ENCODE data around the gene MDFI. TPM values are rescaled to one million over a fixed set of nuclear protein-coding genes. Genes with fewer than 3 reads are reported as not detected.

MDFI gene
- polyA plus RNA-seq, 1 of the 3 experiments (the other 2 are of a cell fraction): 7.0 TPM

- H4K20me1 ChIP-seq (ENCODE audit: insufficient read depth): no peaks in the 10 kb centered on the region
- H3K27ac ChIP-seq (ENCODE audit: low read depth in 2 of 2, low read length in 1 of 2): no peak overlapping the region
- no peaks in the 10 kb centered on the region for H3K79me2 ChIP-seq (ENCODE audit: insufficient read depth)
- H2AFZ ChIP-seq (ENCODE audit: low read depth): no peak overlapping the region
- ChIA-PET CTCF (no interaction called here), POLR2A (no interaction called here)
- peaks cover 0 to 3% of the 10 kb centered on the region in 2 experiments; a peak in 2 of 4 replicates for H3K4me1 ChIP-seq (ENCODE audit: control insufficient read depth in 1 of 2, insufficient read depth in 2 of 2, low read depth in 1 of 2, low read length in 1 of 2)
- no peak overlapping the region for H3K9ac ChIP-seq
- no peaks in the 10 kb centered on the region for H3K36me3 ChIP-seq (replicated peaks in 1 of 2; ENCODE audit: control insufficient read depth in 1 of 2, insufficient read depth in 2 of 2, low read length in 1 of 2)
- H3F3A ChIP-seq (replicated peaks; ENCODE audit: insufficient read depth): no peaks in the 10 kb centered on the region
- H3K4me3 ChIP-seq (ENCODE audit: low read depth in 2 of 2, low read length in 1 of 2): no peak overlapping the region
- no peak overlapping the region for H3K4me2 ChIP-seq
- H3K9me2 ChIP-seq: no peaks in the 10 kb centered on the region
- no peaks in the 10 kb centered on the region for H3K9me3 ChIP-seq
- TF ChIP-seq RCOR1 (IDR thresholded peaks at IDR 0.05; ENCODE audit: low read length): no peak
- no peak for TF ChIP-seq MAX (IDR thresholded peaks at IDR 0.05; ENCODE audit: low read depth)
- TF ChIP-seq TEAD4 (IDR thresholded peaks at IDR 0.05; ENCODE audit: borderline replicate concordance, insufficient read depth): no peak
- no peak for TF ChIP-seq SMC3 (IDR thresholded peaks at IDR 0.05; ENCODE audit: low read depth, low read length)
- TF ChIP-seq RXRA (IDR thresholded peaks at IDR 0.05; ENCODE audit: borderline replicate concordance, low read depth): no peak
- no peak for TF ChIP-seq FOXM1 (IDR thresholded peaks at IDR 0.05; ENCODE audit: low read depth)
- TF ChIP-seq RAD21 (IDR thresholded peaks at IDR 0.05; ENCODE audit: low read length): no peak
- TF ChIP-seq MXI1 (IDR thresholded peaks at IDR 0.05; ENCODE audit: low read depth, low read length): no peak
- TF ChIP-seq REST (IDR thresholded peaks at IDR 0.05; ENCODE audit: low read depth, low read length): no peak
- no peak for TF ChIP-seq POLR2AphosphoS5 (IDR thresholded peaks at IDR 0.05; ENCODE audit: low read depth, low read length)
- TF ChIP-seq USF1 (IDR thresholded peaks at IDR 0.05; ENCODE audit: borderline replicate concordance, low read depth): no peak
- no peak for TF ChIP-seq GATA2 (CRISPR knock-in tag; IDR thresholded peaks at IDR 0.05)
- TF ChIP-seq RFX5 (IDR thresholded peaks at IDR 0.05; ENCODE audit: low read length): no peak
- no peak for TF ChIP-seq NRF1 (IDR thresholded peaks at IDR 0.05; ENCODE audit: low read depth, low read length)
- TF ChIP-seq CHD2 (IDR thresholded peaks at IDR 0.05; ENCODE audit: low read length, partially characterized antibody): no peak
- TF ChIP-seq IRF3 (IDR thresholded peaks at IDR 0.05; ENCODE audit: low read depth, low read length): no peak
- DNase-seq: no peak
- no peaks in the 10 kb centered on the region for H3K27me3 ChIP-seq (ENCODE audit: insufficient read depth)
These were observed 16.9 kb upstream of the MDFI start for GRCh38 chr6:41621367-41621766.

Measured in SK-N-SH (cell line).